Measurements from ENCODE around the gene KIZ.

KIZ gene

GRCh38 chr20:21214431-21214830 lies 88.5 kb downstream of the KIZ start:
- no peak for DNase-seq (ENCODE audit: low read depth)
- TF ChIP-seq CTCF (IDR thresholded peaks at IDR 0.05; ENCODE audit: control insufficient read depth, extremely low read depth, insufficient read depth) = no peak
- H3K4me3 ChIP-seq (ENCODE audit: low read depth, low read length) = no peak overlapping the region

- no peak overlapping the region for H3K4me3 ChIP-seq (ENCODE audit: low read depth, low read length)
- DNase-seq (ENCODE audit: low read depth) = no peak
- no peak for TF ChIP-seq CTCF (IDR thresholded peaks at IDR 0.05; ENCODE audit: control insufficient read depth, extremely low read depth, insufficient read depth)
Measured at GRCh38 chr20:21219686-21220085, 93.8 kb downstream of the KIZ start.

- no peak for TF ChIP-seq CTCF (IDR thresholded peaks at IDR 0.05; ENCODE audit: control insufficient read depth, extremely low read depth, insufficient read depth)
- DNase-seq (ENCODE audit: low read depth) = no peak
- H3K4me3 ChIP-seq (ENCODE audit: low read depth, low read length) = no peak overlapping the region
Measured at GRCh38 chr20:21224217-21224616, 98.3 kb downstream of the KIZ start.

GRCh38 chr20:21225215-21225947 lies 99.5 kb downstream of the KIZ start:
- no peak overlapping the region for H3K4me3 ChIP-seq (ENCODE audit: low read depth, low read length)
- no peak for TF ChIP-seq CTCF (IDR thresholded peaks at IDR 0.05; ENCODE audit: control insufficient read depth, extremely low read depth, insufficient read depth)
- DNase-seq (ENCODE audit: low read depth) = no peak

- no peak for DNase-seq (ENCODE audit: low read depth)
Measured at GRCh38 chr20:21228511-21228910, 102.6 kb downstream of the KIZ start.

GRCh38 chr20:21229163-21229562 lies 103.3 kb downstream of the KIZ start:
- no peak for DNase-seq (ENCODE audit: low read depth)
- no peak overlapping the region for H3K4me3 ChIP-seq (ENCODE audit: low read depth, low read length)
- no peak for TF ChIP-seq CTCF (IDR thresholded peaks at IDR 0.05; ENCODE audit: control insufficient read depth, extremely low read depth, insufficient read depth)

More at GRCh38 chr20:21228511-21228910, 102.6 kb downstream of the KIZ start:
- no peak for TF ChIP-seq CTCF (IDR thresholded peaks at IDR 0.05; ENCODE audit: control insufficient read depth, extremely low read depth, insufficient read depth)
- H3K4me3 ChIP-seq (ENCODE audit: low read depth, low read length) = no peak overlapping the region

GRCh38 chr20:21230220-21230619 lies 104.3 kb downstream of the KIZ start:
- TF ChIP-seq CTCF (IDR thresholded peaks at IDR 0.05; ENCODE audit: control insufficient read depth, extremely low read depth, insufficient read depth) = no peak
- DNase-seq (ENCODE audit: low read depth) = no peak
- H3K4me3 ChIP-seq (ENCODE audit: low read depth, low read length) = no peak overlapping the region

Measured in LNCaP clone FGC (cell line).